NCI-H510A treated with DMSO at 0.1 percent for 48 hours (cell line): Measurements from ENCODE around the gene TMEM80.
"Not testable (repeated sequence)": the region's sequence is repeated elsewhere in the genome, so short reads cannot be mapped to it uniquely, and the experiment has no call there.

ENCODE experiments used
- DNase-seq: peaks from one replicate; lab custom pipeline; 2025; lab: John Stamatoyannopoulos, UW

Gene TMEM80

GRCh38 chr11:679271-680207 lies 16.1 kb upstream of the TMEM80 start:
- DNase-seq, result no peak

GRCh38 chr11:680476-680875 lies 15.1 kb upstream of the TMEM80 start:
- DNase-seq, result no peak

DNA sequence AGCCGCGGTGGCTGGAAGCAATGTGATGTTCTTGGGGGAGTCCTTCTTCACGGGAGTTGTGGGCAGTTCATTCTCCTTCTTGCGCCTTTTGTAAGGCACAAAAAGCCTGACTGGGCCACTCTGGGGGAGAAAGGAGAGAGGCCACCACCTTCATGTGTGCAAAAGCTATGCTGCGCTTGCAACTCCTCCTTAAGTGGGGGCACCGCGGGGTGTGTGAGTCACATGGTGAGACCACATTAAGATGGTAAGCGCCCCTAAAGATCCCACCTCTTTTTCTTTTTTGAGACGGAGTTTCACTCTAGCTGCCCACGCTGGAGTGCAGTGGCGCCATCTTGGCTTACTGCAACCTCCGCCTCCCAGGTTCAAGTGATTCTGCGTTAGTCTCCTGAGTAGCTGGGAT lies 14.6 kb upstream of the TMEM80 start:
- DNase-seq, result no peak

GRCh38 chr11:686451-687243 lies 9.0 kb upstream of the TMEM80 start:
- DNase-seq, result no peak

DNA sequence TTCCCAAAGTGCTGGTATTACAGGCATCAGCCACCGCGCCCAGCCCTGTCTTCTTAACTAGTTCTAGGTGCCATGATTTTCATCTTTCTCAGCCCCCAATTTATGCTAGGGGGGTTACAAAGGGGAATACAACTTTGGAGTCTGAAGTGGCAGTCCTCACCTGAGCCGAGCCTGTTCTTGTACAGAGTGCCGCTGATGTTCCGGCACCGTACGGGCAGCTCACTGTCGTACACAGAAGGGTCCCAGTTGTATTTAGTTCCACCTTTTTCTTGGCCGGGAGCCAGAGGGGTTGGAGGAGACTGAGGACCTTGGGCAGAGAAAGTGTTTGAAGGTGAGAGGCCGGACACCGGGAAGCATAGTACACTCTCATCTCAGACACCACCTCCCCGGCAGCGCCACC lies 7.9 kb upstream of the TMEM80 start:
- DNase-seq, result no peak

- DNase-seq, result no peak
Measured at GRCh38 chr11:688681-689080, 6.9 kb upstream of the TMEM80 start.

DNA sequence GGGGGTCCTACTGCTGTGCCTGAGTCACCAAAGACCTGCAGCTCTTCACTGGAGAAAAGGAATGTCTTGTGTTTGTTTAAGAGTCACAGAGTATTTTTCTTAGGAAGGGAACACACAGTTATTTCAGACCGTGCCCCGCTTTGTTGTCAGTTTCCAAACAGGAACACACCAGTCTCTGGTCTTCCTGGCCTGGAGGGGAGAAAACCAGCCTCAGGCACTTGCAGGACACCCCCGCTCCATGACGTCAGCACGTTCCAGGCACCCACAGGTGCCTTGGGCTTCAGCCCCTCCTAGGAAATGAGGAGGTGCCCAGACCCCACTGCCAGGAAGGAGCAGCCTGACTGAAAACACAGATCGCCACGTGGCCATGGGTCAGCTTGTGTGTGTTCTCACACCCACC lies 6.0 kb upstream of the TMEM80 start:
- no peak for DNase-seq

DNA sequence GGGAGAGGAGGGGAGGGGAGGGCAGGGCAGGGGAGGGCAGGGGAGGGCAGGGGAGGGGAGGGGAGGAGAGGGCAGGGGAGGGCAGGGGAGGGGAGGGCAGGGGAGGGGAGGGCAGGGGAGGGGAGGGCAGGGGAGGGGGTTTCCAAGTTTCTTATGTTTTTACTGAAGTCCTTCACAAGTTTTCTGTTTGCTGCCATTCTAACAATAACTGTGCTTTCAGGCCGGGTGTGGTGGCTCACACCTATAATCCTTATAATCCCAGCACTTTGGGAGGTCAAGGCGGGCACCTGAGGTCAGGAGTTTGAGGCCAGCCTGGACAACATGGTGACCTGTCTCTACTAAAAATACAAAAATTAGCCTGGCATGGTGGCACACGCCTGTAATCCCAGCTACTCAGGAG lies 5.4 kb upstream of the TMEM80 start:
- not testable (repeated sequence) for DNase-seq

DNA sequence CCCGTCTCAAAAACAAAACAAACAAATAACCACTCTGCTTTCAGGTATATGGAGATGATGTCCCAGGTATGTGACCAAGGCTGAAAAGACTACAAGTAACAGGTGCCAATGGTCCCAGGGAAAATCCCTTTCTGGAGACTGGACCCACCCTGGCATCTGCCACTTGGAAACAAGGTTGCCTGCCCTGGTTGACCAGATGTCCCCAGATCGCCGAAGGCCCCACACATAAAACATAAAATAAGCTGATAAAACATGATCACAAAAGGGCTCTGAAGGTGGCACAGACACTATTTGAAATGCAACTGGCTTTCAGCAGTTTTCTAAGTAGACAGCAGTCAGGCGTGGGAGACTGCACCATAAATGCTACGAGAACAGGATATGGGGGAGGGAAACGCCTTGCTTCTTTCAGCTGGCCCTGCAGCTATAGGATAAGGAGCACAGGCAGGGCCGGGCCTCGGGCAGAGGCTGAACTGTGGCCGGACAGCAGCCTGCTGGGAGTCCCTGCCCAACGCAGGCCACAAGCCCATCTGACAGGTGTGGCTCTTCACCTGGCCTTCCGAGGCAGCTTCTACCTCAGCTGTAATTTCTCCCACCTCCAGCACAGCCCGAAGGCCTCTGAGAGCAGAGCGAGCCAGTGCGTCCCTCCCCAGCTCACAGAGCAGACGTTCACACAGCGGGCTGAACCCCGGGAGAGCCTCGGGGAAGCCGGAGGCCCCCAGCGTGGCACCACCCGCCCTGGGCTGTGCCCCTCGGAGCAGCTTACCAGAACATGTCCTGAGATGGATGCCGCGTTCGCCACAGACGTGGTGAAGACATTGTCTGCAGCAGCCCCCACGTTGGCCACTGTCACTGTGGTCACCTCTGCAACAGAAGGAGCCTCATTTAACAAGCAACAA lies 4.6 kb upstream of the TMEM80 start:
- DNase-seq, result no peak

DNA sequence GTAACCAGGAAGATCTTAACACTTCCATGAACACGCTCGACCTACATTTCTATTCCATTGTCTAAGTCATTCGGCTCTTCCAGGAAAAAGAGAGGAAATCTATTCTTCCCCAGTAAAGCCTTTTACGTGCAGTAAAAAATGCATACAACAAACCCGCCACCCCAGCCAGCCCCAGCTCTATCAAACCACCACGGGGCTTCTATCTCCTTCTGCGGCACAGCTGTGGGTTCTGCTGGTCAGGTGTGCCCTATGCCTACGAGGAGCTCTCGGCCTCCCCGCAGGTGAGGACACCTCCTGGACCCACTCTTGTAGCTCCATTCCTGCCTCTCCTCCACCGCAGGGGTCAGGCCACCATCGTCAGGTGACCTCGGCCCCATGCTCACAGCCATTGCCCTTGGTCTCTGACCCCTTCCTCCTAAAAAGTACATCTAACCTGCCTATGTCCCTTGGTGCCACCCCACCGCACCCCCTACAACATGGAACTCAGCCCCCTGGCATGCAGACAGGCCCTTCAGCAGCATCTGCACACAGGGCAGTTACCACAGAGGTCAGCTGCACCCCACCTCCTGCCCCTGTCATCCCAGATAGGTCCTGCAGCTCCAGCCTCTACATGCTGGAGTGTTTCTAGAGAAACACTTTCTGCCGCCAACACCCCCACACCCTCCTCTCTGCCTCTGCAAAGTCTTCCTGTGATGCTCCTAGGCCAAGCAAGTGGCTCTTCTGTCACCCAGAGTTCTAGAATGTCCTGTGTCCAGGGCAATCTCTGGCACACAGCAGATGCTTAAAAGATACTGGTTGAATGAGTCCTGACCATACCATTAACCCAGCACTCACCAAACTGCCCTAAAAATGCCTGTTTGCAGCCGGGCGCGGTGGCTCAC lies 3.7 kb upstream of the TMEM80 start:
- no peak for DNase-seq

DNA sequence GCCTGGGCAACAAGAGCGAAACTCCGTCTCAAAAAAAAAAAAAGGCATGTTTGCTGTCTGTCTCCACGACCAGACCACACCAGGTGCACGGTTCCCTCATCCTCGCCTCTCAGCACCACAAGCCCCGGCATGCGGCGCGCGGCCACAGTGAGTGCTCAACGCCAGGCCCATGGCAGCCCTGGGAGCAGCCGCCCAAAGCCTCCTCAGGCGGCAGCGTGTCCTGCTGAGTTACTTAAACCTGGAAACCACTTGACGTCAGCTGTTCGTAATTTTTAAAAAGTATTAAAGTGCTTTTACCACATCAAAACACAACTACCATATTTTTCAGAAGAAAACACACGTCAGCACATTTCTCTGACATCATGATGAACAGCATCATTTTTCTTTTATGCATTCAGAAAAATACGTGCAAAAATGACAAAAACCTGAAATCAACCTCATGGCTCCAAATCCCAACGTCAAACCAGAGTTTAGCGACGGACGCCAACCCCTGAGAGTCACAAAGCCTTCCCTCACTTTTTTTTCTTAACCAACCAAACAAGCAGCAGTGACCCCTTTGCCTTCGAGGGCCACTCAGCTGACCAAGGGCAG lies 2.7 kb upstream of the TMEM80 start:
- DNase-seq, result peak; percentile 37

- DNase-seq, result no peak
Measured at GRCh38 chr11:693415-693831, 2.2 kb upstream of the TMEM80 start.

GRCh38 chr11:693887-694562 lies 1.6 kb upstream of the TMEM80 start:
- DNase-seq, result peak; percentile 44

- peak; percentile 78 for DNase-seq
Measured at GRCh38 chr11:694563-695287, 891 bp upstream of the TMEM80 start, which contains the start of gene DEAF1. DEAF1 (minus strand) TSS chr11:695222; CDS start chr11:695047, 175 bp downstream.

GRCh38 chr11:695288-695537 lies 403 bp upstream of the TMEM80 start:
- no peak for DNase-seq

GRCh38 chr11:696955-697491 lies 1.4 kb downstream of the TMEM80 start:
- DNase-seq, result no peak

GRCh38 chr11:697811-698311 lies 2.2 kb downstream of the TMEM80 start:
- DNase-seq, result no peak

DNA sequence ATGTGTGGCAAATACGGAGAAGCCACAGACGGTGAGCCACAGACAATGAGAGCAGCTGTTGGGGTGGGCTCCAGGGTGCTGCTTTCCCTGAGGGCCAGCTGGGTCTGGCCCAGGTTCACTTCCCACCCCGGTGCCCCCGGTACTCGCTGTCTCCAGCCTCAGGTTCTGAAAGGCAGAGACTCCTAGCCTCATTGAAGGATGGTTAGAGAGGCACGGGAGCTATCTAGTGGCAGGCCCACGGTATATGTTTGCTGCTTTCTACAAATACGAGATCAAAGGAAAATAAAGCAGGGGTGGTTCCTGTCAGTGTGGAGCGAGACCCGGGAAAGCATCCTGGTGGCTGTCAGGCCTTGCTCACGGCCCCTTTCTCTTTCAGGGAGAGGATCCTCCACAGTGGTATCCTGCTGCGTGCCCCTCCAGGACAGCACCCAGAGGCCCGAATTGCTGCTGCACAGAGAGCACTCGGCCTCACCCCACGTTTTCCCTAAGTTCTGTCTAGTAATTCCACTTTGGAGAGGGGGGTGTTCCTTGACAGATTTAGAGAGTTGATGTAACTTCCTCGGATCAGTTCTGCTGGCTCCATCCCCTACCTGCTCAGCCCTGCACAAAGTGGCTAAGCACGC lies 3.0 kb downstream of the TMEM80 start:
- DNase-seq, result no peak

- DNase-seq, result no peak
Measured at GRCh38 chr11:699116-699508, 3.5 kb downstream of the TMEM80 start.
